Peyer's patch (tissue), 4 donors: ENCODE results near the gene HDDC3. TPM values are rescaled to one million over a fixed set of nuclear protein-coding genes. Genes with fewer than 3 reads are reported as not detected.

Source experiments
- DNase-seq, 3 donors: peaks; one replicate each; pipeline ENCODE4 v3.0.0-alpha.2; 2017 to 2019
- H3K27ac ChIP-seq, 4 donors: fragments of 200-600 bp; sonication (generic); one replicate each; pipeline ENCODE4 v1.5.1; 2016 to 2019
- H3K27me3 ChIP-seq, 2 donors: fragments of 200-600 bp; sonication (generic); one replicate each; pipeline ENCODE4 v1.5.1; 2019
- H3K36me3 ChIP-seq, 3 donors: fragments of 200-600 bp; sonication (generic); one replicate each; pipeline ENCODE4 v1.5.1; 2016 to 2019
- H3K4me1 ChIP-seq, 4 donors: fragments of 200-600 bp; sonication (generic); one replicate each; pipeline ENCODE4 v1.5.1; 2016 to 2019
- H3K4me3 ChIP-seq, 4 donors: fragments of 200-600 bp; sonication (generic); 1 replicate in 3 of 4; 2 replicates in 1 of 4; pipeline ENCODE4 v1.5.1; 2016 to 2019; ENCODE audit warnings: mild to moderate bottlenecking in 1 of 4
- H3K9me3 ChIP-seq, 4 donors: fragments of 200-600 bp; sonication (generic); one replicate each; pipeline ENCODE4 v1.5.1; 2016 to 2019; ENCODE audit warnings: mild to moderate bottlenecking in 1 of 4
- CTCF ChIP-seq, 6 experiments: fragments of 450-650 bp in 4 of 6; fragments of 200-600 bp in 2 of 6; sonication (generic) in 1 of 6; IDR thresholded peaks; one replicate each; pipeline ENCODE4 v1.5.1; 2017 to 2019; ENCODE audit warnings: antibody characterized with exemption in 6 of 6, mild to moderate bottlenecking in 3 of 6, moderate library complexity in 1 of 6
- POLR2A ChIP-seq, 2 donors: fragments of 450-650 bp; IDR thresholded peaks; one replicate each; pipeline ENCODE4 v1.5.1; 2017; ENCODE audit warnings: antibody characterized with exemption in 2 of 2, mild to moderate bottlenecking in 2 of 2, moderate library complexity in 2 of 2
- total RNA-seq, 4 donors: library from RNA; depleted of rRNA; stranded (reverse); fragments of >200 nt; gene quantifications; one replicate each; pipeline ENCODE4 v1.1.0, GENCODE V29; 2016

The HDDC3 gene
- total RNA-seq, 4 donors from 2014 or later = 16.5 to 35.6 (median 23.4) TPM

- TF ChIP-seq CTCF (IDR thresholded peaks at IDR 0.05) = peak; percentile 78 to 97 (median 88)
- TF ChIP-seq POLR2A (IDR thresholded peaks at IDR 0.05) = no peak
- peak; percentile 69 to 87 (median 84) for DNase-seq
- Histone ChIP-seq H3K27ac (peak overlapping the region; percentile 7 to 52 (median 30)), H3K4me1 (peaks cover 0 to 23% (median 16%) of the 10 kb centered on the region in 4 donors), H3K9me3 (no peaks in the 10 kb centered on the region), H3K4me3 (peak overlapping the region; percentile 39 to 74 (median 56)), H3K27me3 (no peaks in the 10 kb centered on the region), H3K36me3 (peaks cover 0 to 42% (median 0%) of the 10 kb centered on the region in 3 donors)
Measured at GRCh38 chr15:90956274-90957030, 24.1 kb upstream of the HDDC3 start.

- TF ChIP-seq POLR2A (IDR thresholded peaks at IDR 0.05) (no peak), CTCF (IDR thresholded peaks at IDR 0.05) (no peak)
- no peak for DNase-seq
- Histone ChIP-seq H3K9me3 (no peaks in the 10 kb centered on the region), H3K4me3 (peak overlapping the region; percentile 70 to 89 (median 82)), H3K27ac (peak overlapping the region in 3 of 4 donors; percentile 7 to 99 (median 52)), H3K27me3 (no peaks in the 10 kb centered on the region), H3K4me1 (peaks cover 0 to 23% (median 16%) of the 10 kb centered on the region in 4 donors), H3K36me3 (peaks cover 0 to 42% (median 0%) of the 10 kb centered on the region in 3 donors)
Measured at GRCh38 chr15:90955624-90956273, 23.4 kb upstream of the HDDC3 start.

GRCh38 chr15:90954712-90955623 lies 22.6 kb upstream of the HDDC3 start, which contains the start of gene RCCD1:
Gene RCCD1, plus strand, starts transcription at chr15:90954884. Its CDS starts 1,851 bp downstream, at chr15:90956735.
- DNase-seq = peak; percentile 94 to 98 (median 96)
- H3K9me3 ChIP-seq = no peaks in the 10 kb centered on the region
- peak within 1 kb of the TSS; percentile 70 to 89 (median 82) for H3K4me3 ChIP-seq
- peaks cover 0 to 23% (median 16%) of the 10 kb centered on the region in 4 donors for H3K4me1 ChIP-seq
- no peaks in the 10 kb centered on the region for H3K27me3 ChIP-seq
- peak within 1 kb of the TSS; percentile 90 to 99 (median 94) for H3K27ac ChIP-seq
- H3K36me3 ChIP-seq = peaks cover 0 to 42% (median 0%) of the 10 kb centered on the region in 3 donors
- TF ChIP-seq POLR2A (IDR thresholded peaks at IDR 0.05) (peak; percentile 47 to 60), CTCF (IDR thresholded peaks at IDR 0.05) (no peak)

- Histone ChIP-seq H3K4me1 (peaks cover 0 to 23% (median 16%) of the 10 kb centered on the region in 4 donors), H3K9me3 (no peaks in the 10 kb centered on the region), H3K27me3 (no peaks in the 10 kb centered on the region), H3K4me3 (peak overlapping the region; percentile 70 to 89 (median 82)), H3K27ac (peak overlapping the region; percentile 90 to 99 (median 94)), H3K36me3 (peaks cover 0 to 50% (median 0%) of the 10 kb centered on the region in 3 donors)
- DNase-seq = no peak
- no peak for TF ChIP-seq CTCF (IDR thresholded peaks at IDR 0.05)
- TF ChIP-seq POLR2A (IDR thresholded peaks at IDR 0.05) = no peak
Measured at GRCh38 chr15:90953947-90954711, 21.8 kb upstream of the HDDC3 start.
